Spleen (tissue), 7 donors: ENCODE results near the gene MAP1LC3B.

Source experiments
- POLR2A ChIP-seq, 3 donors: fragments of 450-650 bp; IDR thresholded peaks; one replicate each; pipeline ENCODE4 v1.5.1; 2017; ENCODE audit warnings: antibody characterized with exemption in 3 of 3, mild to moderate bottlenecking in 1 of 3
- POLR2AphosphoS5 ChIP-seq, 3 donors: sonication (generic); formaldehyde crosslinking; IDR thresholded peaks; one replicate each; pipeline ENCODE4 v1.5.1; 2017; ENCODE audit warnings: antibody characterized with exemption in 3 of 3
- TF ChIP-seq, protein P1 (sequence below), 11 experiments: fragments of 200-600 bp in 7 of 11; fragments of 450-650 bp in 4 of 11; sonication (generic) in 4 of 11; IDR thresholded peaks in 8 of 11; conservative IDR thresholded peaks in 3 of 11; 1 replicate in 7 of 11; 2 replicates in 4 of 11; pipeline versions ENCODE4 v1.4.0 to v1.8.0; 2016 to 2021; ENCODE audit warnings: antibody characterized with exemption in 11 of 11, inconsistent platforms in 4 of 11, mild to moderate bottlenecking in 1 of 11
- donor health status: DM: no; HTN: no; CAD: no; lungs with moderate emphysema.
- donor health status: DM: no; HTN: no; CAD: no.
- donor health status: DM: no; HTN: no; CAD: no.

DNA sequence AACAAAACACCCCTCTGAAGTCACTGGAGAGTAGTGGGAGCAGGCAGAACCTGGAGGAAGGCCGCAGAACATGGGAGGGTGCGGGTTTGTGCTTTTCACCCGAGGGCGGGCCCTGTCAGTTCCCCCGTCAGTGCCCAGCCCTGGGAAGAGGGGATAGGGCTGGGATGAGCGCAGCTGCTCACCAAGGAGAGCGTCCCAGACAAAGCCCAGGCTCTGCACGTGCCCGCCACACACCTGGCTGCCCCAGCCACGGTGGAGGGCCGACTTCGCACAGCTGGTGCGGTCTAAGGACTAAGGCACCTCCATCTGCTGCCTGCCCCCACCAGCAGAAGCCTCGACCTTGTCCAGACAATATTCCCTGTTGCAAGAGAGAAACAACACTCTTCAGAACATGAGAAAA is 61.2 kb downstream of the MAP1LC3B start:
- TF ChIP-seq, protein P1, sequence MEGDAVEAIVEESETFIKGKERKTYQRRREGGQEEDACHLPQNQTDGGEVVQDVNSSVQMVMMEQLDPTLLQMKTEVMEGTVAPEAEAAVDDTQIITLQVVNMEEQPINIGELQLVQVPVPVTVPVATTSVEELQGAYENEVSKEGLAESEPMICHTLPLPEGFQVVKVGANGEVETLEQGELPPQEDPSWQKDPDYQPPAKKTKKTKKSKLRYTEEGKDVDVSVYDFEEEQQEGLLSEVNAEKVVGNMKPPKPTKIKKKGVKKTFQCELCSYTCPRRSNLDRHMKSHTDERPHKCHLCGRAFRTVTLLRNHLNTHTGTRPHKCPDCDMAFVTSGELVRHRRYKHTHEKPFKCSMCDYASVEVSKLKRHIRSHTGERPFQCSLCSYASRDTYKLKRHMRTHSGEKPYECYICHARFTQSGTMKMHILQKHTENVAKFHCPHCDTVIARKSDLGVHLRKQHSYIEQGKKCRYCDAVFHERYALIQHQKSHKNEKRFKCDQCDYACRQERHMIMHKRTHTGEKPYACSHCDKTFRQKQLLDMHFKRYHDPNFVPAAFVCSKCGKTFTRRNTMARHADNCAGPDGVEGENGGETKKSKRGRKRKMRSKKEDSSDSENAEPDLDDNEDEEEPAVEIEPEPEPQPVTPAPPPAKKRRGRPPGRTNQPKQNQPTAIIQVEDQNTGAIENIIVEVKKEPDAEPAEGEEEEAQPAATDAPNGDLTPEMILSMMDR (IDR thresholded peaks at IDR 0.05 in 8 of 11, conservative IDR thresholded peaks at IDR 0.05 in 3 of 11), result no peak
- no peak for TF ChIP-seq POLR2A (IDR thresholded peaks at IDR 0.05)
- no peak for TF ChIP-seq POLR2AphosphoS5 (IDR thresholded peaks at IDR 0.05)
